MG63 (cell line): ENCODE results near the gene FCRL6. TPM values are rescaled to one million over a fixed set of nuclear protein-coding genes. Genes with fewer than 3 reads are reported as not detected.

Experiments
- DNase-seq: peaks from one replicate; pipeline ENCODE4 v3.0.0-alpha.2; 2020
- H3K27me3 ChIP-seq: fragments of 250-450 bp; sonication (Bioruptor Pico); 2 replicates; pipeline ENCODE4 v1.5.1; 2020; ENCODE audit warnings: mild to moderate bottlenecking, moderate library complexity
- H3K36me3 ChIP-seq: fragments of 250-450 bp; sonication (Bioruptor Pico); 2 replicates; pipeline ENCODE4 v1.5.1; 2020; ENCODE audit warnings: mild to moderate bottlenecking, moderate library complexity
- H3K4me3 ChIP-seq: fragments of 250-450 bp; sonication (Bioruptor Pico); 2 replicates; pipeline ENCODE4 v1.5.1; 2020; ENCODE audit warnings: mild to moderate bottlenecking, moderate library complexity
- H3K9me3 ChIP-seq: fragments of 250-450 bp; sonication (Bioruptor Pico); 2 replicates; pipeline ENCODE4 v1.5.1; 2020; ENCODE audit warnings: mild to moderate bottlenecking, moderate library complexity
- total RNA-seq: library from RNA; depleted of rRNA; stranded (reverse); fragments of >200 nt; shearing (Covaris generic); gene quantifications from 2 replicates; pipeline ENCODE4 v1.2.3, GENCODE V29; 2014; ENCODE audit warnings: low replicate concordance

Gene FCRL6
- total RNA-seq, 1 experiment from 2014 or later, result not detected

DNA sequence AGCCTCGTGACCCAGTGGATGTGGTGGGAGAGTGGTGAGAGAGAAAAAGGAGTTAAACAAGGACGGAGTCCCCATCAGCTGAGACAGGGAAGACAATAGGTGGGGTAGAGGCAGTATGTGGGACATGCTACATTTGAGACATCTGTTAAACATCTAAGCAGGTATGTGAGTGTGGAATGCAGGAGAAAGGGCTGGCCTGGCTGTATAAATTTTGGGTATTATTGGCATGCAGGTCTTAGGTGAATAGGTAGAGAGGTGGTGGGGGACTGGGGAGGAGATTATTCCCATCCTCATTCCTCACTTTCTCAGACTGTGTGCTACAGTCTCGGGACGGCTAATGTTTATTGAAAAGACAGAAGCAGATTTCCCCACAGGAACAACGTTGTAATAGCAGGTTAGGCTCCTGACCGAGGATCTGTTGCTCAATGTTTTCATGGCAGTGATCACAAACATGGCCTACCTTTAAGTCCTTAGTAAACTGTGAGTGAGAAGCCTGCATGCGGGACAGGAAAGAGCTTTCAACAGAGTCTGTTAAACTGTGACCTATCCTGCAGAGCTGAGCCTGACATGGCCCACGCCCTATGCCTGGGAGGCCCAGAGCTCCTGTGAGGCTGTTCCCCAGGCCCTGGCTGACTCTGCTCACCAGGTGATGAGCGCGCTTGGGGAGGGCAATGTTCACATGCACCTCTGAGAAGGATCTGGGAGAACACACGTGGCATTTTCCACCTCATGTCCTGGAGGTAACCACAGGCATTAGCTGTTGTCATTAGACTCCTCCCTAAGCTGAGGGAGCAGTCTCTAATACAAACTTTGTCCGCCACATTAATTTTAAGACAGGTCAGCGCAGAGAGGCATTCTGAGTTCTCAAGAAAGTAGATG lies 43.8 kb downstream of the FCRL6 start:
- H3K4me3 ChIP-seq, result no peak overlapping the region
- no peaks in the 10 kb centered on the region for H3K27me3 ChIP-seq
- no peaks in the 10 kb centered on the region for H3K9me3 ChIP-seq
- no peaks in the 10 kb centered on the region for H3K36me3 ChIP-seq
- no peak for DNase-seq

- DNase-seq, result no peak
- no peaks in the 10 kb centered on the region for H3K36me3 ChIP-seq
- H3K4me3 ChIP-seq, result no peak overlapping the region
- no peaks in the 10 kb centered on the region for H3K27me3 ChIP-seq
- H3K9me3 ChIP-seq, result no peaks in the 10 kb centered on the region
Measured at GRCh38 chr1:159847231-159847630, 45.1 kb downstream of the FCRL6 start.

- no peak for DNase-seq
- no peak overlapping the region for H3K4me3 ChIP-seq
- H3K36me3 ChIP-seq, result no peaks in the 10 kb centered on the region
- H3K9me3 ChIP-seq, result no peaks in the 10 kb centered on the region
- H3K27me3 ChIP-seq, result no peaks in the 10 kb centered on the region
Measured at GRCh38 chr1:159848326-159848725, 46.2 kb downstream of the FCRL6 start.

- DNase-seq, result peak; percentile 66
- no peak overlapping the region for H3K4me3 ChIP-seq
- H3K36me3 ChIP-seq, result no peaks in the 10 kb centered on the region
- no peaks in the 10 kb centered on the region for H3K27me3 ChIP-seq
- H3K9me3 ChIP-seq, result no peaks in the 10 kb centered on the region
Measured at GRCh38 chr1:159849626-159850366, 47.6 kb downstream of the FCRL6 start.

GRCh38 chr1:159851407-159851806 lies 49.2 kb downstream of the FCRL6 start:
- no peak overlapping the region for H3K4me3 ChIP-seq
- no peaks in the 10 kb centered on the region for H3K36me3 ChIP-seq
- no peaks in the 10 kb centered on the region for H3K27me3 ChIP-seq
- H3K9me3 ChIP-seq, result no peaks in the 10 kb centered on the region
- no peak for DNase-seq

DNA sequence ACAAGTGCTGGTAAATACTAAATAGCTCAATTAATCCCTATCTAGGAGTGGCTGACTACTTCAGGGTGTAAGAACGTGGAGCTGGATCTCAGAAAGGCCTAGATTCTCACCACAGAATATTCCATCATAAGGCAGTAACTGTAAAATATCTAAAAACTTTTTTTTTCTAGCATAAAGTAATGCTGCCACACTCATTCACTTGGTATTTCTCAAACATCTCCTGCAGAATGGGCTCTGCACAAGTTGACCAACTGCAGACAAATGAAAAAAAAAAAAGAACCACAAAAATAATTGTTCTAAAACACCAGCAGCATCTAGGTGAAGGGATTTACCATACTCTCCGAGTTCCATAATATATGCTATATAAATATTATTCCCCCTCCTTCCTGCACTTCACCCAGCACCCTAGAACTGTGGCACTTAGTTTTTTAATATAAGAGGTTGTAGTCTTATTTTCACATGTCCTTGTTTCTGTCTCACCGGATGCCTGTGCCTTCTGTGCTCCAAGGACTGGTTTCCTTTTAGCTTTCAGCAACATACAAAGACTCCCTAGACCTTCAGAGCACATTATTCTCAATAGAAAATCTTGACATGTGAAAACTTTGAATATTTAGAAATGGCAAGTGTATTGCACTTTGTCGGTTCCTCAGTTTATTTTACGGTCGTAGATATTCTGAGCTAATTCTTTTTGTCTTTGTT lies 51.4 kb downstream of the FCRL6 start:
- peak overlapping the region; percentile 61 for H3K4me3 ChIP-seq
- no peaks in the 10 kb centered on the region for H3K36me3 ChIP-seq
- no peaks in the 10 kb centered on the region for H3K27me3 ChIP-seq
- no peak for DNase-seq
- no peaks in the 10 kb centered on the region for H3K9me3 ChIP-seq

GRCh38 chr1:159854116-159854692 lies 52.0 kb downstream of the FCRL6 start:
- Histone ChIP-seq H3K9me3 (no peaks in the 10 kb centered on the region), H3K36me3 (no peaks in the 10 kb centered on the region), H3K4me3 (peak overlapping the region; percentile 61), H3K27me3 (no peaks in the 10 kb centered on the region)
- DNase-seq, result peak; percentile 84

DNA sequence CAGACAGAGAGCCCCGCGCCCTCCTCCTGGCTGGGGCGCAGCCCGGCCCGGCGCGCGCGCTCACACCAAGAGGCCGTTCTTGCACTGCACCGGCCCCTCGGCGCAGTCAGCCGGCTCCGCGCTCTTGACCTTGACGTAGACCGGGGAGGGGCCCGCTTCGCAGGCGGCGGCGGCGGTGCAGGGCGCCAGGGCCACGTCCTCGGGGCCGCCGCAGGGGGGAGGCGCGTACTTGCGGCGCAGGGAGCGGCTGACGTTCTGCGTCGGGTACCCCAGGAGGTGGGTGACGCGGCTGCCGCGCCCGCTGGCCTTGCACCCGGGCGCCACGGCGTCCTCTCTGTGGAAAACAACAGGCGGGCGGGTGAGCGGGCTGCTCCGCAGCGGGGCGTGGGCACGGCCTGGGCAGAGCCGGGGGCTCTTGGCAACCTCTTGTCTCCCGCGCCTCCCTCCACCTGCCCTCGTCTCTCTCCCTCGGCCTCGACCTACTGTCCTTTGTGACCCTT lies 52.6 kb downstream of the FCRL6 start:
- DNase-seq, result peak; percentile 92
- no peaks in the 10 kb centered on the region for H3K36me3 ChIP-seq

DNA sequence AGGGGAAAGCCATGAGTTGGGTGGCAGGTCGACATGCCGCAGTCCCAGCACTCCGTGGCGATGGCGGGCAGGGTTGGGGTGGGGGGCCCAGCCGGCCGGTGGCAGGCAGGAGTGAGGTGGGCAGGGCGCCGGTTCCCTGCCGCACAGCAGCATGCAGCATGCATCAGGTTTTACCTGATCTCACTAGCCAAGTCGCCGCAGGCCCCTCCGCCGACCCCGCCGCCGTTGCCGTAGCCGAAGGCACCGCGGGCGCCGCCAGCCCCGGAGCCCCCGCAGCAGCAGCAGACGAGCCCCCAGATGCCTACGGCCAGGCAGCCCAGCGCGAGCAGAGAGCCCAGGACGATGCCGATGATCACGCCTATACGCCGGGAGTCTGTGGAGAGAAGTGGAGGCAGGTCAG lies 53.5 kb downstream of the FCRL6 start:
- H3K9me3 ChIP-seq, result no peaks in the 10 kb centered on the region
- no peak for DNase-seq
- H3K4me3 ChIP-seq, result no peak overlapping the region
- H3K27me3 ChIP-seq, result no peaks in the 10 kb centered on the region
- no peaks in the 10 kb centered on the region for H3K36me3 ChIP-seq

More for the DNA sequence above, 52.6 kb downstream of the FCRL6 start:
- Histone ChIP-seq H3K9me3 (no peaks in the 10 kb centered on the region), H3K27me3 (no peaks in the 10 kb centered on the region), H3K4me3 (peak overlapping the region; percentile 61)

DNA sequence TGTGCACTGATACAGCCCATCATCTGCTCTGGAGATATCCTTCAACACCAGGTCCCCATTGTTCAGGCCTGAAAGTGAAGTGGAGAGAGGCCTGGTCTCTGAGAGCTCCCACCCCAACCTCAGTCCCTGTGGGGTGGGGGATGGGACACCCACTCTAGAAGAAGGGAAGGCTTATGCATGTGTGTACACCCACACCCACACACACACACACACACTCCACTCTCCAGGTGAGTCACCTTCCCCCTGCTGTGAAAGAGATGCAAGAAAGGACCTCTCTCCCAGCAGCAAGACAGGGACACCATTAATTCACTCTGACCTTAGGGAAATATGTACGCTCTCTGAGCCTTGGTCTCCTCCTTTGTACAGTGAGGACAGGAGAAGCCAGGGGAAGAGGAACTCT lies 54.4 kb downstream of the FCRL6 start:
- no peak overlapping the region for H3K4me3 ChIP-seq
- DNase-seq, result peak; percentile 24
- no peaks in the 10 kb centered on the region for H3K36me3 ChIP-seq
- H3K27me3 ChIP-seq, result no peaks in the 10 kb centered on the region
- H3K9me3 ChIP-seq, result no peaks in the 10 kb centered on the region

DNA sequence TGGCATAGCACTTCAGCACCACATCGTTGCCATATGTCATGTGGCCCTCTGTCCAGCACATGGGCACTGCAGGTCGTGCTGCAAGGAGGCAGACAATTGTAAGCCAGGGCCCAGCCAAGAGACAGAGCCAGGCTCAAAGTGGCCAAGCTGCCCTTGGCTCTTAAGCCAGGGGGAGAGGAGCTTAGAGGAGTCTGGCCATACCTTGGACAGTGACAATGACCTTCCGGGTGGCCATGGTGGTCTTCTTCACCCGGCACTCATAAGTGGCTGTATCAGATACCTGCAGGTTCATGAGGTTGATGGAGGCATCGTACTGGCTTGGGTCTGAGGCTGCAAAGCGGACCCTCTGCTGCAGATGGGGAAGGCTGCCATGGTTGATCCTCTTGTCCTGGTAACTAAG lies 55.7 kb downstream of the FCRL6 start:
- H3K27me3 ChIP-seq, result no peaks in the 10 kb centered on the region
- no peak overlapping the region for H3K4me3 ChIP-seq
- H3K36me3 ChIP-seq, result no peaks in the 10 kb centered on the region
- no peaks in the 10 kb centered on the region for H3K9me3 ChIP-seq
- DNase-seq, result no peak

DNA sequence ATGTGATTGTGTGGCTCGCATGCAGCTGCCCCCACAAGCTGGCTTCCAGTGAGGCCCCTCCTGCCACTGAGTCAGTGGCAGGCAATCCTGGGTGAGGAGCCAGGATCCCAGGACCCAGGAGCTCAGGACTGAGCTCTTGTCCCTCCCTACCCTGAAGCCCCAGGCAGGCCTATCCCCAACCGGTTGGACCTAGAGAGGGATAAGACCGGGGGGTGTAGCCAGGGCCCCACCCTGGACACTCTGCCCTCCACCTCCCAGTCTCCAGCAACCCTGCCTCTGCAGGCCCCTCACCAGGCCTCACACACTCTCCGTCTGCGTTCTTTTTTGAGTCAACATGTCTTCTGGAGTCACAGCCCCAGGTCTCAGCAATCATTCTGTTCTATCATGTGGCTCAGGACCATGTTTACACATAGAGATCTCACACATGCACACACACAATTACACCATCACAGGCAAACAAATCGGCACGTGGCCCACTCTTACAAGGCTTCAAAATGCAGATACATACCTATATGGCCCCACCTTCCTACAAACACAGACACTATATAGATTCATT lies 57.7 kb downstream of the FCRL6 start:
- Histone ChIP-seq H3K36me3 (no peaks in the 10 kb centered on the region), H3K4me3 (no peak overlapping the region), H3K27me3 (no peaks in the 10 kb centered on the region), H3K9me3 (no peaks in the 10 kb centered on the region)
- no peak for DNase-seq

DNA sequence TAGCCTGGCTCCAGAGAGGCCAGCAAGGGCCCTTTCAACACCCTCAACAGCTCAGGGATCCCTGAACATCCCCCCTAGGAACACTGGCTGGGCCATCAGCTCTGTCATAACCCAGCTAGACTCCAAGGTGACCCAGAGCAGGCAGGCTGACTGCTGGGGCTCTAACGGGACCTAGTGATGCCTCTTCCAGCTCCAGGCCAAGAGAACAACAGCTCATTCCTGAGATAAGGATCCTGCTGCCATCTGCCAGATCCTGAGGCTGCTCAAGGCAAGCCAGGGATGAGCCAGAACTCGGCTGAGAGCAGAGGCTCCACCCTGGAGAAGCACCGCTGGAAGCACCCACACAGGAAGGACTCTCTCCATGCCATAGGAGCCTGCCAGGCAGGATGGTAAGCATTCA lies 58.3 kb downstream of the FCRL6 start:
- no peaks in the 10 kb centered on the region for H3K36me3 ChIP-seq
- H3K4me3 ChIP-seq, result no peak overlapping the region
- H3K9me3 ChIP-seq, result no peaks in the 10 kb centered on the region
- peak; percentile 72 for DNase-seq
- H3K27me3 ChIP-seq, result no peaks in the 10 kb centered on the region

DNA sequence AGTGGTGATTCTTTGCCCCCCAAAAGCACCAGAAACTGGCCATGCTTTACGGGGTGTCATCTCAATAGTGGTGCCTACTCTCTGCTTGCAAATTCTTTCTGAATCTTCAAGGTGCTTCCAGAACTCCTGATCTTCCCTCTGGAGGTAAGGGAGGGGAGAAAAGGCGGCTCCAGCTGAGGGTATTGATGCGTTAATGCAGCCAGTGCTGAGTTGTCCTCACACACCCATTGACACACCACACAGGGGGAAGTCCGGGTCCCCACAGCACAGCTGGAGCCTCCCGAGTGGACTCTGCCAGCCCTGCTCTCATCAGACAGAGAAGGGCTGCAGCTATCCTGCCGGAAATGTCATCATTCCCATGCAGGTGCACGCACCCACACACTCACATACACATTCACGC lies 59.1 kb downstream of the FCRL6 start:
- no peak for DNase-seq
- H3K9me3 ChIP-seq, result no peaks in the 10 kb centered on the region
- H3K36me3 ChIP-seq, result no peaks in the 10 kb centered on the region
- no peaks in the 10 kb centered on the region for H3K27me3 ChIP-seq
- H3K4me3 ChIP-seq, result no peak overlapping the region

GRCh38 chr1:159862031-159862430 lies 59.9 kb downstream of the FCRL6 start:
- no peaks in the 10 kb centered on the region for H3K36me3 ChIP-seq
- no peak overlapping the region for H3K4me3 ChIP-seq
- DNase-seq, result no peak
- no peaks in the 10 kb centered on the region for H3K9me3 ChIP-seq
- H3K27me3 ChIP-seq, result no peaks in the 10 kb centered on the region

DNA sequence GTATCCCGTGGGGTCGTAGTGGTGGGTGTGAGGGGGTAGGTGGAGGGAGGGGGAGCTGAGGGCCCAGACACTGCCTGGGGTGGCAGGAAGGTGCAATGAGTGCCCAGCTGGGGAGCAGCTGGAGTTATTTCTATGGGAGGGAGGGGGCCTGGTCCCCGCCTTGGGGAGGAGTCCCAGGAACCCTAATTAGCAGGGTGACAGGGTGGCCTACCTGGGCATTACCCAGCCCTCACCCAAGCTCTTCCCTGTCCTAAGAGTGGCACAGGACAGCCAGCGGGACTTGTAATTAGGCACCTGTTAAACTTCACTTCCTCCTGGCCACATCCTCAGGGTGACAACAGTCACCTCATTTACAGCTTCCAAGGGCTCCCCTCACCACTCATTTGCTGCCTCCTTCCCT lies 60.4 kb downstream of the FCRL6 start, which contains the start of gene VSIG8:
Gene VSIG8, minus strand, starts transcription at position 101 of the 400 bp plus-strand sequence. CDS start 136 bp downstream, outside the sequence.
- Histone ChIP-seq H3K36me3 (no peaks in the 10 kb centered on the region), H3K4me3 (no peak within 1 kb of the TSS), H3K9me3 (no peaks in the 10 kb centered on the region), H3K27me3 (no peaks in the 10 kb centered on the region)
- DNase-seq, result no peak
